ENCODE results near the gene TPST1.

The TPST1 gene

DNA sequence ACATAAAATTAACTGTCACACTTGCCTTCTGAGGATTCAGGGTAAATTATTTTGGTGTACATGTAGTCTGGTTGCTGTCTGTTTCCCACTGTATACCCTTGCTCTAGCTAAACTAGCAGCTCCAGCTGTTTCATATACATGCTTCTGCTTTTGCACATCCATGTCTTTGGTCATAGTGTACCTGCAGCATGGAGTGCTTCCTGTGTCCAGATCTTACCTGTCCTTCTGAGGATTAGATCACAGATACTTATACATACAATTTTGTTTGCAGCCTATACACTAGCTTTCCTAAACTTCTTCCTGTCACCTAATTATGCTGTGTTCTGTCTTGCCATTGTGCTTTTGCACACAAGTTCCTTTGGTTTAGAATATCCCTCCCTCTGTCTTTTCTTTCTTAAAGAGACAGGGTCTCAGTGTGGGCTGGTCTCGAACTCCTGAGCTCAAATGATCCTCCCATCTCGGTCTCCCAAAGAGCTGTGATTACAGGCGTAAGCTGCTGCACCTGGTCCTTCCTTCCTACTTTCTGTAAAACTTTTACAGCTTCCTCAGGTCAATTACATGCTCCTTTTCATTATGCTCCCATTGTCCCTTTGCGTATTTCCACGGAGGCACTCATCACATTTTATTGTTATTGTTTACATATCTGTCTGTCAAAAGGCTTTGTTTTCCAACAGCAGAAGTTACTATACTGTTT is 33.8 kb downstream of the TPST1 start:
- DNase-seq (ENCODE audit: low read depth): no peak

DNA sequence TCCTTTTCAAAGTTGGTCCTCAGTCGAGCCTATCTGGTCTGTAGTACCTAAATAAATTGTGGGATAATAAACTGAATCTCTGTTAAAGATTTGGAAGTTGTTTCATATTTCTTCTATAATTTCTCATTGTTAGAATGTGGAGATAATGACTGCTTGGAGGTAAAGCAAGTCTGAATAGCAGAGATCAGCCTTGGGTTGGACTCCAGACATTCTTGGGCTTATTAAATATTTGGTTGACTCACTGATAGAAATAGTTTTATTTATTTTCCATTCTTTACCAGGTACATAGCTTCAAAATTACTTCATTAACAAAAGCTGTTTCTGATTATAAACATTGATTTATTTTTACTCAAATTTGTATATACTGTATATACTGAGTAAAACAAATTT is 34.3 kb downstream of the TPST1 start:
- no peak for DNase-seq (ENCODE audit: low read depth)

DNA sequence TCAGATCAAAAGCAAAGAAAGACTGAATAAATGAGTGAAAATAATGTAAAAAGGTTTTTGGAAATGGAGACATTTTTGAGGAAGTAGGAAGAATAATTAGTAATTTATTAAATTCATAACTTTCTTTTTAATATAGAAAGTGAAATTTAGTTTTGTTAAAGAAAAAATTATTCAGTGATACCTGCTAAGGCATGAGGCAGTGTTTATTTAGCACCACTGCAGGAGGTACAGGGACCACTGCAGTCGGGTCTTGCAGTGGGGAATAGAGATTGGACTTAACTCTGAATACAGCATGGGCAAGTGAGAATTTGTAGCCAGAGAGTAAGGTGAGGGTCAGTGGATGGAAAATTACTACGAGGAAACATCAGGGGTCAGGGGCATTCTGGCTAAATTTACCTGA is 39.9 kb downstream of the TPST1 start:
- DNase-seq (ENCODE audit: low read depth): no peak

DNA sequence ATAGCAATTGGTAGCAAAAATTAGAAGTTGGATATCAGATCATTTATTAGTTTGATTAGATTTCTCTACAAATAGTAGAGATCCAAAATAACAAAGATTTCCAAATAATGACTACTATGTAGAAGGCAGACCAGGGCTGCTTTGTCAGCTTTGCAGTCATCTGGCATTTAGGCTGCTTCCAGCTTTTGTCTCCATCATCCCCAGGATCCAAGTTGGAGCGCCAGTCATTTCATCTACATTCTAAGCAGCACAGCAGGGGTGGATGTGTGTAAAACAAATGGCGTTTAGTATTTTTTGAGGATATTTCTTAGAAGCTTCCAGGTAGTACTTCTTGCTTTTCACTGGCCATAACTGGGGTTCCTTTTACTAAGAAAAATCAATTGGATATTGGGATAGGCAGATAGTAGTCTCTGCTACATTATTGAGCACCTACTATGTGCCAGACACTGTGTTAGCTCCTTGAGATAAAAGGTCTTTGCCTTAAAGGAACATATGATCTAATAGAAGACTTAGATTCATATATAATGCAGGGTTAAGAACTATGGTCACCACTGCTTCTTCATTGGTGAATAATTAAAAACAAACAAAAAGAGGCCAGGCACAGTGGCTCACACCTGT is 41.5 kb downstream of the TPST1 start:
- DNase-seq (ENCODE audit: low read depth): no peak

DNA sequence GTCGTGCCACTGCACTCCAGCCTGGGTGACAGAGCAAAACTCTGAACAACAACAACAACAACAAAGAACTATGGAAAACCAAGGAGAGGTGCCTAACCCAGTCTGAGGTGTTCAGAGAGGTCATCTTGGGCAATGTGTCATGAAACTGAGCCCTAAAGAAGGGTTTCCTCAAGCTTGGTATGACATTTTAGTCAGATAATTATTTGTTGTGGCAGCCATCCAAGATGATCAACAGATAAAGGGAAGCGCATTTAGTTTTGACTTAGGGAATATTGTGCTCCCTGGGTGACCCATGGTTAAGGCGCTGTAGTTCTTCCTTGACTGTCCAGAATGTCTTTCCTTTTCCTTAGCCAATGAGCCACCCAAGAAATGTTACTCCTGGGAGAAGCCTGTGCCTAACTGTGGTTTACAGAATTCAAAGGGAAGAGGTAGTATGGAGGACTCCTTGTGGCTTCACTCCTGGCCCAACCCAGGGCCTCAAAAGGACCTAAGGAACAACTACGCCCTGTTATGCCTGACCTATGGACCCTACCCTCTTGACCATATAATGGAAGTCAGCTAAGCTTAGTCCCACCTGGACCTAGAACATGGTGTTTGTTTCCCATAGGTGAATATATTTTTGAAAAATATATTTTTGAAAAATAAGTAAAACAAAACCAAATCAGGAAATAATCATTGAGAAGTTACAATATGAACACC is 42.4 kb downstream of the TPST1 start:
- no peak for DNase-seq (ENCODE audit: low read depth)

DNA sequence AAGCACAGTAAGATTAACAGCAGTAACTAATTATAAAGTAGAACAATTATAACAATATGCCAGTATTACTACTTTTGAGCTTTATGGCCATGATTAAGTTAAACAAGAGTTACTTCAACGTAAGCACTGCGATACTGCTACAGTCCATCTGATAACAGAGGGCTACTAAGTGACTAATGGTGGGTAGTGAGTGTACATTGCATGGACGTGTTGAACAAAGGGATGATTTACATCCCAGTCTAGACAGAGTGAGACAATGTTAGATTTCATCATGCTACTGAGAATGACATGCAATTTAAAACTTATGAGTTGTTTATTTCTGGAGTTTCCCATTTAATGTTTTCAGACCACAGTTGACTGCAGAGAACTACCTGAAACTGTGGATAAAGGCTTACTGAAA is 45.6 kb downstream of the TPST1 start:
- DNase-seq (ENCODE audit: low read depth): no peak

DNA sequence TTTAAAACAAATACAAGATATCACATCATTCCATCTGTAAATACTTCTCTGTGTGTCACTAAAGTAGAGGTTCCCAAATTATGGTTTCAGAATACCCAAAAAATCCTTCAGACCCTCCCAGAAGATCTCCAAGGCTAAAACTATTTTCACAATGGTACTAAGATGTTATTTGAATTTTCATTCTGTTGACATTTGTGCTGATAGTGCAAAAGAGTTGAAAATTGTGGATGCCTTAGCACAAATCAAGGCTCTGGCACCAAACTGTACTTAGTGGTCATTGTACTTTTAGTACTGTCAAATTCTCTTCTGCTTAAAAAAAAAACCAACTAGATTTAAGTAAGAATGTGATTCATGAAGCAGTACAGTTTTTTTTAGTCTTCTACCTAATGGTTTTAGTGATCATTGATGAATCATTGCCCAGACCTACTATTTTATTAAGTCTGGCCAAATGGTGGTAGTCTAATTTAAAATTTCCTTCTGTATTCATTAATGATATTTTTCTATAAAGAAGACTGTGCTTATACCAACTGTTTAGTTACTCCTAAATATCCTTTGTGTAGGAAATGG is 50.5 kb downstream of the TPST1 start:
- no peak for DNase-seq (ENCODE audit: low read depth)

DNA sequence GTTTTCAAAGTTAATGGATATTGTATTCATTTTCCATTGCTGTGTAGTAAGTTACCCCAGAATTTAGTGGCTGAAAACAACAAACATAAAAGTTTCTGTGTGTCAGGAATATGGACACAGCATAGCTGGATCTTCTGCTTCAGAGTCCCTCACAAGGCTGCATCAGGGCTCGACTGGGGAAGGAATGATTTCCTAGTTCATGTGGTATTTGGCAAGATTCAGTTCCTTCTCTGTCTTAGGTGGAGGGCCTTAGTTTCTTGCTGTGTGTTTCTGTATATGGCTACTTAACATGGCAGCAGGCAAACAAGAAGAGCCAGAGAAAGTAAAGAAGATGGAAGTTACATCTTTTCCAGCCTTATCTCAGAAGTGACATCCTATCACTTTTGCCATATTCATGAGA is 51.1 kb downstream of the TPST1 start:
- no peak for DNase-seq (ENCODE audit: low read depth)

DNA sequence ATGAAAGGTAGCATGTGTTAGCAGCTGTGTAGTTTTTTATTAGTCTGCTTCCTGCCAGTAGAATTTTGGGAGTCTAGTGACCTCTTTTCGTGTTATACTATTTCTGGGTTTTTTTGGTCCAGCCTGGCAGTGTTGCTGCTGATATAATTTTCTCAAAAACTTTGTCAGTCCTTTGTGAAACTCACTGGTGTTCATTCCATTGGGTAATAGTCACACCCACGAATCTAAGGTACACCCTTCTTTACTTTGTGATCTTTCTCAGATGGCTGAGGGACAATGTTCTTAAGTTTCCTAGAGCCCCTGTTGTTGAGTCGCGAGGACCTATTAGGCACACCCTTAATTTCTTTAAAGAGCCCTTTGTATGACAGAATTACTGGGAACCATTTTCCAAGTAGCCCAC is 52.3 kb downstream of the TPST1 start:
- no peak for DNase-seq (ENCODE audit: low read depth)

DNA sequence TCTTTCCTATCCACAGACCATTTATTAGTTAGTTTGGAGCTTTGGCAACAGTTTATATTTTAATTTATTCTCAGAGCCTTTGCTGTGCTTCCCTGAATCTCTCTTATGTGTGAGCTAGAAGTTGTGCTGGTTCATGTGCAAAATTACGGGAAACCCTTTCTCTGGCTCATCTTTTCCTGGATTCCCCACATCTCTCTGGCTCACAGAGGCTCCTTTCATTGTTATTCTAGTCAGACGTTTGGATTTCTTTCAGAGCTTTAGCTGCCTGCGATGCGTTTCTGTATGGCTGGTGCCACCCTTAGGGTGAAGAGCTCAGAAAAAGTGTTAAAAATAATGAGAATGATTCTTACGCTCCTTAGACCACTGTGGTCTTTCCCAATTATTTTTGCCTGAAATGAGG is 53.3 kb downstream of the TPST1 start:
- DNase-seq (ENCODE audit: low read depth): no peak

DNA sequence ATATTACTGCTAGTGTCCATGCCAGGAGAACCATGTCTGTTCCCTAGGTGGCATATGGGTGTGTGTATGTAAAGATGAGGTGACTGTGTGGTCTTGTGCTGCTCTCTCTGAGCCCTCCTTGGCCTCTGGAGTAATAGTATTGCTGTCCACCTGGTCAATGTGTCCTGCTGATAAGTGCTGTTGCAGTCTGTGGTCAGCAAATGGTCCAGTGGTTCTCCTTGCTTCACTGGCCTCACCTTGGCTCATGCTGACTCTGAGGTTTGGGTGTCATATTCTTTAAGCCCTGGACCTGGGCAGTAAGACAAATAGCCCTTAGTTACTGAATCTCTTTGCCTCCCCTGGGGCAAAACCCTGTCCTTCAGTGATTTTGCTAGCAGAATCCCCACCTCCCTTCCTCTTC is 56.8 kb downstream of the TPST1 start:
- no peak for DNase-seq (ENCODE audit: low read depth)

DNA sequence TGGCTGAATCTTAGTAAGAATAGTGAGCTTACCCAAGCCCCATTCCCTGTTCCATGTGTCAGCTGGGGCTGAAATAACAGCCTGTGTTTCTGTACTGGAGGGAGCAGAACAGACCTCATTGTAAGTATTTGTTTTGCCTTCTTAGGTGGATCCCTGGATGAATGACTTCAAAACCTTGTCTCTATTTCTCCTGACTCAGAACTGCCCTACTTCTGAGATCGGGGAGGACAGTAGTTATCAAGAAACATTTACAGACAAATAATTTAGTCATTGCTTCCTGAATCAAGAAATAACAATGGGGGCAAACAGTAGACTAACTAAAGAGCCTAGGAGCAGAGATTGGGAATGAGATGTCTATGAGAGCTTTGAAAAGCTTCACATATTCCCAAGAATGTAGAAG is 58.8 kb downstream of the TPST1 start:
- no peak for DNase-seq (ENCODE audit: low read depth)

DNA sequence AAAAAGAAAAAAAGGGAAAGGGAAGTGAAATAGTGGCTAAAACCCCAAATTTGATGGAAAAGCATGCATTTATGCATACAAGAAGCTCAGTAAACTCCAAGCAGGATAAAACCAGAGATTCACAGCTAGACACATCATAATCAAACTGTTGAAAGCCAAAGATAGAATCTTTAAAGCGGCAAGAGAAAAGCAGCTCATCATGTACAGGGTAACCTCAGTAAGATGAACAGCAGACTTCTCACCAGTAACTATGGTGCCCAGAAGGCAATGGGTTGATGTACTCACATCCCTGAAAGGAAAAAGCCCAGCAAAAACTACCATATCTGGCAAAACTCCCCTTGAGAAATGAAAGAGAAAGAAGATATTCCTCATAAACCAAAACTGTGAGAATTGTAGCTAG is 60.4 kb downstream of the TPST1 start:
- no peak for DNase-seq (ENCODE audit: low read depth)

DNA sequence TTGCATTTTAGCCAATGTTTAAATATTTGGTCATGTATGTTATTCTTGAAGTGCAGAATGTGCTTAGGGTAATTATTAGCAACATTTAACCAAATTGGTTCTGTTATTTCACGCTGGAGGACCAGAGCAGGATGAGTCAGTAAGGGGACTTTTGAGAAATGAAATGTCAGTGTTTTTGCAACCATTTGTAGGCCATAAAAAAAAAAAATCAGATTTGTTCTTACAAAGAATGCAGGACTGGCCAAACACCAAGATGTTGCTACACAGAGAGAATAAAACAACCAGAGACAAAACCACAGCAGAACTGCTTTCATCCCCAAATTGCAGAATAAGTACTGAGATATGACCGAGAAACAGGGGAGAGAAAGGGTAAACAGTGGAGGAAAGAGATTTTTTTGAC is 62.1 kb downstream of the TPST1 start:
- no peak for DNase-seq (ENCODE audit: low read depth)

DNA sequence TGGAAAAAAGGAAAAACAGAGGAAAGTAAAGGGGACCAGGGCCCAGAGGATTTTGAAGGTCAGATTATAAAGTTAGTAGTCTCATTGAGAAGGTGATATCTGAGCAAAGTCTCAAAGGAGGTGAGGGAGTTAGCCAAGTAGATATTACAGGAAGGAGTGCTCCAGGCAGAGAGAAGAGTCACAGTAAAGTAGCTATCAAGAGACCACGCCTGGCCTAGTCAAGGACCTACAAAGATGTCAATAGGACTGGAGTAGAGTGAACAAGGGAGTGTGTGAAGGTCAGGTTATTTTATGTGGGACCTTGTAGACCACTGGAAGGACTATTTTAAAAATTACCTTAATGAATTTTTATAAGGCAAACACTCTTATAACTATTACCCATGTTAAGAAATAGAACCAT is 64.8 kb downstream of the TPST1 start:
- DNase-seq (ENCODE audit: low read depth): no peak

DNA sequence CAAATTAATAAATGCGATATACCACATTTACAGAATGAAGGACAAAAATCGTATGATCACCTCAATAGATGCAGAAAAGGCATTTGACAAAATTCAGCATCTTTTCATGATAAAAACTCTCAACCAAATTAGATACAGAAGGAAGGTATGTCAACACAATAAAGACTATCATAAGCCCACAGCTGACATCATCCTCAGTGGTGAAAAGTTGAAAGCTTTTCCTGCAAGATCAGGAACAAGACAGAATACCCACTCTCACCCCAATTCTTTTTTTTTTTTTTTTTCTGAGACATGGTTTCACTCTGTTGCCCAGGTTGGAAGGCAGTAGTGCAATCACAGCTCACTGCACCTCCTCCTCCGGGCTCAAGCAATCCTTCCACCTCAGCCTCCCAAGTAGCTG is 67.2 kb downstream of the TPST1 start:
- no peak for DNase-seq (ENCODE audit: low read depth)

DNA sequence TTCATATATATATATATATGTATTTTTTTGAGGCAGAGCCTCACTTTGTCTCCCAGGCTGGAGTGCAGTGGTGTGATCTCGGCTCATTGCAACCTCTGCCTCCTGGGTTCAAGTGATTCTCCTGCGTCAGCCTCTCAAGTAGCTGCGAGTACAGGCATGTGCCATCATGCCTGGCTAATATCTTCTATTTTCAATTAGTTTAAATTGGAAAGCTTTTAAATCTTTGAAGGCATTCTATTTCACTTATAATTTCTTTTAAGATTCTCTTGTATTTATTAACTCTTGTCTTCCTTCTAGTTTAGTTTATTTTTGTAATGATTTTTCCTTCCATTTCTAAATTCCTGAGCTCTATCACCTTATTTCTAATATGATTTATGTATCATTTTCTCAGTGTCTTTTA is 71.2 kb downstream of the TPST1 start:
- no peak for DNase-seq (ENCODE audit: low read depth)

DNA sequence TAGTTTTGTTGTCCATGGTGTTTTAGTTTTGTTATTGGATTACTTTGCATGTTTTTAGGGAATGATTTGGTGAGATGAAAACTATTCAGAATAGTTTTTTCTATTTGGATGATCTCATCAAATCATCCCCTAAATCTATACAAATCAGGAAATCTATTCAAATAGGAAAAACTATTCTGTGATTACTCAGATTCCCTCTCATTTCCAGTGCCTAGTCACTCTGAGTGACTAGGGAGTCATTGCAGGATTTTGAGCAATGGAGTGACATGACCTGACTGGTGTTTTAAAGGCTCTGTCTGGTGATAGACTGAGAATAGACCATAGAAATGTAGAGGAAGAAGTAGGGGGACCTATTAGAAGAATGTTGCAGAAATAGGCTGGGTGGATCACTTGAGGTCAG is 72.4 kb downstream of the TPST1 start:
- DNase-seq (ENCODE audit: low read depth): no peak

DNA sequence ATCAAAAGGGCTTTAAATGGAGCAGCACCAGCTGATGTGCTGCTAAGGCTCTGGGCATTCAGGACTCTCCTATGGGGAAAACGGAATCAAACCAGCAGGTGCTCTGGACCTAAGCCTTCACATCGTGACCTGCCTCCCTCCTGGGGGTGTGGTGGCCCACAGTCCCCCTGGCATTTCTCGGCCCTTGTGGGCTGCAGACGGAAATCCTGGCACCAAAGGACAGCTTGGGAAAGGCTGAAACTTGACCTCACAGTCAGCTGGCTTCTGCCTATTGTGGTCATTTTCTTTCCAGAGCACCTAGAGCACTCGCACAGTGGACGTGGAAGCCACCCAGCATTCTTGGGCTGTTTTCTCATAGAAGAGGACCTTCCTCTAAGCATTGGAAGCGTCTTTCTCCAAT is 74.8 kb downstream of the TPST1 start:
- DNase-seq (ENCODE audit: low read depth): no peak

DNA sequence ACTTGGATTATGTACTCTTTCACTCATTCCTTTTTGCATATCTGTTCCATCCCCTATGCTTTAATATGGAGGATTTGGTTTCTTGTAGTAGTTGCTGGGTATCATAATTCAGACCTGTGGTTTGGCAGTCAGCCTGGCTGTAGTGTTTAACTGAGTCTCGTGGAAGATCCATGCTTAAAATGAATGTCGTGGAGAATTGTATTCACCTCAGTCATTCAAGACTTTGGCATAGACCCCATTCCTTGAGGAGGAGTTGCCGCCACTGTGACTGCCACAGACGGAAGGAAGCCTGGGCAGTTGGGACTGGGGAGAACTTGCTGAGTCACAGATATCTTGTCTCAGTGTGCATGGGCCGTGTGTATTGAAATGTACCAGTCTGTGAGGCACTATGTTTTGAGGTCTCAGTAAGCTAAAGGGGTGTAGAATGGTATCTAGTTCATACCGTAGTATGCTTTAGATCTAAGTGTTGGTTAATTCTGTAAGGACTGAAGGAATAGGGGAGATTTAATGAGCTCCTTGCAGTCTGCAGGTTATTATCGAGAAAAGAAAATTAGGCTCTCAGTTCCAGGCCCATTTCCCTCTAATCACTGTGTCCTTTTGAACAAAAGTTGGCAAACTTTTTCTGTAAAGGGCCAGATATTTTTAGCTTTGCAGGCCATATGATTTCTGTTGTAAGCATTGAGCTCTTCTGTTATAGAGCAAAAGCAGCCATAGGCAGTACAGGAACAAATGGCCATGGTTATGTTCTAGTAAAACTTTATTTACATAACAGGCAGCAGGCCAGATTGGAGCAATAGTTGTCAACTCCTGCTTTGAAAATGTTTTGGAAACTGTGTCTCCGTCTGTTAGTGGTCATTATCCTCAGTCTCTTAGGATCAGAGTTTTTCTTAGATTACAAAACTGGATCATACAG is 76.8 kb downstream of the TPST1 start:
- DNase-seq (ENCODE audit: low read depth): no peak

DNA sequence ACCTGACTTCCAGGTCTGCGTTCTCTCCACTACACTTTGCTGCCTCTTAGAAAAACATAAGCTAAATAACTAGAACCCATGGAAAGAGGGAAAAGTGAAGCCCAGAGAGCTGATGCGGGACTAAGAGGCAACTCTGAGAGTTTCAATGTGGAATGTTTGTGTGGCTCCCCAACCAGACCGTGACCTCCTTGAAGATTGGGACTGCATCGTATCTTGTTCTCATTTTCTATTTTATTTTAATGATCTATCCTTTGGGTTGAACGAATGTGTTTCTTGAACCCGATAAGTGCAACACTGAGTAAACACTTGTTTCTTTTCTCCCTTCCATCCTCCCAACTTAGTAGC is 77.4 kb downstream of the TPST1 start:
- DNase-seq (ENCODE audit: low read depth): no peak

Data from activated T-cell treated with anti-CD3 and anti-CD28 coated beads for 48 hours (primary cell).